CD4-positive, alpha-beta T cell treated with Interleukin-4 for 4 hours (primary cell): ENCODE results near the gene CORO7.

Experiments used
- DNase-seq: peaks from one replicate; pipeline ENCODE4 v3.0.0-alpha.2; 2020

CORO7 gene

DNA sequence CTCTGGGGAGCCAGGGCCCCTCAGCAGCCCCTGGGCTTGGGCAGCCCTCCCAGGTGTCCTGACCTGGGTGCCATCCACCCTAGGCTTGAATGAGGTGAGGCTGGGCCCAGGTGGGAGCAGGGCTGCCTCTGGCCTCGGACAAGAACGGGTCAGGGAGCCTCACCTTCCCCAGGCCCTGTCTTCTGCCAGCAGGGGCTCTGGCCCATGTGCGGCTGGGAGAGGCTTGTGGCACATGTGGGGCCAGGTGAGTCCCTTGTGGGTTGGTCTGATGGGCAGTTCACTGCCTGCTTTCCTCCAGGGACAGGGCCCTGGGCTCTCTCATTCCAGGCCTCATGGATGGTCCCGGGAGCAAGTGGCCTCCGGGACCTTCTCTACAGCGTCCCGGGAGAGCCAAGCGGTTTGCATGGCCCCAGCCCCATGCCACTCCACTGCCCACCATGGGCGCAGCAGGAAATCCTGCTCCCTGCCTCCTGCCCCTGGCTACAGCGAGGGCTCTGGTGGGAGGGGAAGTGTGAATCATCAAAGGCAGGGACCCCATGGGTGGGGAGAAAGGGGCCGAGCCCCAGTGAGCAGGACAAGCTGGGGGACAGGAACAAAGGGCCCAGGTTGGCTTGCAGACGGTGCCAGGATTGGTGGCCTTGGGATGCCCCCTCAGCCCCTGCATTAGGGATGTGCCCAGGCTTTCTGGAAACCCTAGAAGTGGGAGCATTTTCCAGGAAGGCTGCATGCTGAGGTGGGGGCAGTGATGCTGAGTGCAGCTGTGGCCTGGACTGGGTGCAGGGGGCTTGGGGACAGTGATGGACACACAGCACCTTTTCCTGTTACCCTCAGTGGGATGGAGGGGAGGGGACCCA lies 32.6 kb downstream of the CORO7 start:
- DNase-seq, result no peak

DNA sequence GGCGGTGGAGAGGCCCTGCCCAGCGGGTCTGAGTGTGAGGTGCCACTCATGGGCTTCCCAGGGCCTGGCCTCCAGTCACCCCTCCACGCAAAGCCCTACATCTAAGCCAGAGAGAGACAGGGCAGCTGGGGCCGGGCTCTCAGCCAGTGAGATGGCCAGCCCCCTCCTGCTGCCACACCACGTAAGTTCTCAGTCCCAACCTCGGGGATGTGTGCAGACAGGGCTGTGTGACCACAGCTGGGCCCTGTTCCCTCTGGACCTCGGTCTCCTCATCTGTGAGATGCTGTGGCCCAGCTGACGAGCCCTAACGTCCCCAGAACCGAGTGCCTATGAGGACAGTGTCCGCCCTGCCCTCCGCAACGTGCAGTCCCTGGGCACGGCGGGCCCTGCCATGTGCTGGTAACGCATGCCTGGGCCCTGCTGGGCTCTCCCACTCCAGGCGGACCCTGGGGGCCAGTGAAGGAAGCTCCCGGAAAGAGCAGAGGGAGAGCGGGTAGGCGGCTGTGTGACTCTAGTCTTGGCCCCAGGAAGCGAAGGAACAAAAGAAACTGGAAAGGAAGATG lies 33.5 kb downstream of the CORO7 start:
- DNase-seq, result no peak

DNA sequence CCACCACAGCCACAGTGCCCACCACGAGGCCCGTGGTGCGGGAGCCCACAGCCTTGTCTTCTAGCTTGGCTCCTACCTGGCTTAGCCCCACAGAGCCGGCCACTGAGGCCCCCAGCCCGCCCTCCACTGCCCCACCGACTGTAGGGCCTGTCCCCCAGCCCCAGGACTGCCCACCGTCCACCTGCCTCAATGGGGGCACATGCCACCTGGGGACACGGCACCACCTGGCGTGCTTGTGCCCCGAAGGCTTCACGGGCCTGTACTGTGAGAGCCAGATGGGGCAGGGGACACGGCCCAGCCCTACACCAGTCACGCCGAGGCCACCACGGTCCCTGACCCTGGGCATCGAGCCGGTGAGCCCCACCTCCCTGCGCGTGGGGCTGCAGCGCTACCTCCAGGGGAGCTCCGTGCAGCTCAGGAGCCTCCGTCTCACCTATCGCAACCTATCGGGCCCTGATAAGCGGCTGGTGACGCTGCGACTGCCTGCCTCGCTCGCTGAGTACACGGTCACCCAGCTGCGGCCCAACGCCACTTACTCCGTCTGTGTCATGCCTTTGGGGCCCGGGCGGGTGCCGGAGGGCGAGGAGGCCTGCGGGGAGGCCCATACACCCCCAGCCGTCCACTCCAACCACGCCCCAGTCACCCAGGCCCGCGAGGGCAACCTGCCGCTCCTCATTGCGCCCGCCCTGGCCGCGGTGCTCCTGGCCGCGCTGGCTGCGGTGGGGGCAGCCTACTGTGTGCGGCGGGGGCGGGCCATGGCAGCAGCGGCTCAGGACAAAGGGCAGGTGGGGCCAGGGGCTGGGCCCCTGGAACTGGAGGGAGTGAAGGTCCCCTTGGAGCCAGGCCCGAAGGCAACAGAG lies 34.2 kb downstream of the CORO7 start:
- no peak for DNase-seq

DNA sequence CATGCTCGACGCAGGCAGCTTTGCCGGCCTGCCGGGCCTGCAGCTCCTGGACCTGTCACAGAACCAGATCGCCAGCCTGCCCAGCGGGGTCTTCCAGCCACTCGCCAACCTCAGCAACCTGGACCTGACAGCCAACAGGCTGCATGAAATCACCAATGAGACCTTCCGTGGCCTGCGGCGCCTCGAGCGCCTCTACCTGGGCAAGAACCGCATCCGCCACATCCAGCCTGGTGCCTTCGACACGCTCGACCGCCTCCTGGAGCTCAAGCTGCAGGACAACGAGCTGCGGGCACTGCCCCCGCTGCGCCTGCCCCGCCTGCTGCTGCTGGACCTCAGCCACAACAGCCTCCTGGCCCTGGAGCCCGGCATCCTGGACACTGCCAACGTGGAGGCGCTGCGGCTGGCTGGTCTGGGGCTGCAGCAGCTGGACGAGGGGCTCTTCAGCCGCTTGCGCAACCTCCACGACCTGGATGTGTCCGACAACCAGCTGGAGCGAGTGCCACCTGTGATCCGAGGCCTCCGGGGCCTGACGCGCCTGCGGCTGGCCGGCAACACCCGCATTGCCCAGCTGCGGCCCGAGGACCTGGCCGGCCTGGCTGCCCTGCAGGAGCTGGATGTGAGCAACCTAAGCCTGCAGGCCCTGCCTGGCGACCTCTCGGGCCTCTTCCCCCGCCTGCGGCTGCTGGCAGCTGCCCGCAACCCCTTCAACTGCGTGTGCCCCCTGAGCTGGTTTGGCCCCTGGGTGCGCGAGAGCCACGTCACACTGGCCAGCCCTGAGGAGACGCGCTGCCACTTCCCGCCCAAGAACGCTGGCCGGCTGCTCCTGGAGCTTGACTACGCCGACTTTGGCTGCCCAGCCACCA lies 35.1 kb downstream of the CORO7 start:
- DNase-seq, result no peak

DNA sequence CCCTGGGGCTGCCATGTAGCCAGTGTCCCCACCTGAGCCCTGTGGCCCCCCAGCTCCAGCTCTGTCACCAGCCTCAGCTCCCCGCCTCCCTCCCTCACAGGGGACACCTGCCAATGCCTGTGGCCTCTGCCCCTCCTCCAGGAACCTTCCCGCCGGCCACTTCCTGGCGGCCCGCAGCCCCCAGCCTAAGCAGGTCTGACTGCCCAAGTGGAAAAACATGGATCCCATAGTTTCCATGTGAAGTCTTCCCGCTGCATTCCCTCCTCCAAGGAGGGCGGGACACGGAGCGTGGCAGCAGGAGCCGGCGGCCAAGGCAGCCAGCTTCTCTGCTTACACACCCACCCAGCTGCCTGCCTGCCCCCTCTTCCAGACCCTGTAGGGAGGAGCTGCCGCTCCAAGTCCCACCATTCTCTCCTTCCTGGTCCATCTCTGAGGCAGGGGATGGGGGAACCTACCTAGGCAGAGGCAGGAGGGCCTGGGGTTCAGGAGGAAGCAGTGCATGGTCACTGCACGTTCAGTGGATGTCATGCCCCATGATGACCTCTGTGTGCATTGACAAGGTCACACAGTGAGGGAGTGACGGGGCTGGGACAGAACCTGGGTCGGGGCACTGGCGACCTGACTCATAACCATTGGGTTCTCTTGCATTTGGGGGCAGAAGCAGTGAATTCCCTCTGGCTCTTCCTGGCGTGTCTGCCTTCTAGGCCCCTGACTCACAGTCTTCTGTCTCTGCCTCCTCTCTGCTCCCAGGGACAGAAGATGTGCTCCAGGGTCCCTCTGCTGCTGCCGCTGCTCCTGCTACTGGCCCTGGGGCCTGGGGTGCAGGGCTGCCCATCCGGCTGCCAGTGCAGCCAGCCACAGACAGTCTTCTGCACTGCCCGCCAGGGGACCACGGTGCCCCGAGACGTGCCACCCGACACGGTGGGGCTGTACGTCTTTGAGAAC lies 36.0 kb downstream of the CORO7 start:
- DNase-seq, result no peak

DNA sequence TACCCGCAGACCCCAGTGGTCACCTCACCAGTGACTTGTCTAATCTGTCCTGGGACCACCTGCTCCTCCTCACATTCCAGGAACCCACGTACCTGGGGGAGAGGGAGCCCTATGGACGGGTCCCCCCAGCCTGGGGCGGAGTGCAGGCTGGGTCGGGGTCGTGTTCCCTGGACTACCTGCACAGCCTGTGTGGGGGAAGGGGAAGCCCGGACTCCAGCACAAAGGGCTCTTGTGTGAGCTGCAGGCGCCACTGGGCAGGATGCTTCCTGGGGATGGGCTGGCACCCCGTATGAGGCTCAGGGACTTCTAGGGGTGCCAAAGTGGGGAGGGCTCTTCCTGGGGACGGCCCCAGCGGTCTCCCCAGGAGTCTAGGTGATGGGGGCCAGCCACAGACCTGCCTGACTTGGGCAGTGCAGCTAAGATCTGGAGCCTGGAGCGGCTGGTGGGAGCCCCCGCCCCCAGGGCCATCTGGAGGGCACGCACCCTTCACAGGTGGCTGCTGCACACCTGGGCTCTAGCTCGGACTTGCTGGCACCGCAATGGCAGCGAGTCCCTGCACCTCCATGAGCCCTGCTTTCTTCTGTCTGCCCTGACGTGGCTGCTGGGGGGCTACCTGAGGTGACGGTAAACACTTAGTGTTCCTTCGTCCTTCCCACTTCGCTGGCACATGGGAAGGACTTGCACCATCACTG lies 37.3 kb downstream of the CORO7 start:
- DNase-seq, result no peak

DNA sequence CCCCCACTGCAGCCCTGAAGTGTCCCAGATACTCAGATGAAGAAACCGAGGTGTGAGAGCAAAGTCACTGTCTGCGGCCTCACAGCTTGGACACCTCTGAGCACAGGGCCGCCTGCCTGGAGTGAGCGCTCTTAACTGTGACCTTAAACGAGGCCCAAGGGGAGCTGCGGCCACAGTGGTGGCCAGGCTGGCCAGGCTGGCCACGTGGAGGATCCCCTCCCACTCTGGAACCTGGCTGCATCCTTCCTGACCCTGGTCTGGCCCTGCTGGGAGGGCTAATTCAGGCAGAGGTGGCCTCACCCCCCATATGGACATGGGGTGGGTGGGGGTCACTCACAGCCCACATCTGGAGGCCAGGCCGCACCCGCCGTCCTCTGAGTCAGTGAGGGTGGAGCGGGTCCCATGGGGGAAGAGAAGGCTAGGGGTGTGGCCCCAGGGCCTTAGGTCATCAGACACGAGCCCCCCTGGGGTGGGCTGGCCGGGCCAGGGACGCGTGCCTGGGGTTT lies 38.2 kb downstream of the CORO7 start:
- DNase-seq, result no peak

DNA sequence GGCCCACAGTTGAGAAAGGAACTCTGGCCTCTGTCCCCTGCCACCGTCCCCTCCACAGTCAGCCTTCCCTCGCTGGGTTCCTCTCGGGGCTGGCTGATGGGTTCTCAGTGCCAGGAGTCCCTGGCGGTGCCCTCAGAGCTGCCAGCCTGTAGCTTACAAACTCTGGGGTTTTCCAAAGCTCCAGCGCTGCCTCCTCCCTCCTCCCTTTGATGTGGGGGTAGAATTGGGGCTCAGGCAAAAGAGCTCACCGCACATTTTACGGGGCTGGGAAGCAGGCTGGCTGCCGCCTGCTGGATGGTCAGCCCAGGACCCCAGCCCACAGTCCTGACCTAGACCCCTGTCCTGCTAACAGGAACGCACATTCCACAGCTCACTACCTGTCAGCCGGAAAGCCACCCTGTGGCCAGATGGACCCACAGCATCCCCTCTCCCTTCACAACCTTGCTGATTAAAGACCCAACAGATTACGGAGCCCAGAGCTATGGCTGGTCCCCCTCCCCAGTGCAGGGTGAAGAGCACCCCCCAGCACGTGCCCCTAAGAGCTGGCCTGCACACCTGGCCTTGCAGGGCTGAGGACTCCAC lies 38.7 kb downstream of the CORO7 start:
- DNase-seq, result no peak

DNA sequence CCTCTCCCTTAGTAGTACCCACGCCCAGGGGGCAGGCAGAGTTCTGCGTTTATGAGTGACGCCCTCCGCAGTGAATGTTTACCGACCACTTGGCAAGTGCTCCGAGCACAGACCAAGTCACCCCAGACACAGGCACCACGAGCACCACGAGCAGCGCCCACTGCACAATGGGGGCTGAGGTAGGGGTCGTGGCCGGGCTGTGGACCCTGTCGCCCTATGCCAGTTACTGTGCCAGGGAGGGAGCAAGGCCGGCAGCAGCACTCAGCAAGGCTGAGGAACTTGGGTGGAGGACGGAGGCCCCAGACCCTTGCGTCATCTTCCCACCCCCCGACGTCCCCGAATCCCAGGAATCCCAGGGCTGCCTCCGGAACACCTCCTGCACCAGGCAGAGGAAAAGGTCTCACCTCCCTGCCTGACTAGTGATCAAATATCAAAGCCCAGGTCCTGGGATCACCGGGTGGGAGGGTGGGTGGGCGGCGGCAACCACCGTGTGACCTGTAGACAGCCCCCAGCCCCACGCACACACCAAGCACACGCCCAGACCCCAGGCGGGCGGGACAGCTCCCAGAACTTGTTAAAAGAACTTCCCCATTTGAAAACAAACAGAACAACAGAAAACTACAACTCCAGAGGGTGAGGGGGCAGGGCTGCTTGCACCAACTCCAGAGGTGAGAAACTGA lies 39.4 kb downstream of the CORO7 start:
- no peak for DNase-seq

DNA sequence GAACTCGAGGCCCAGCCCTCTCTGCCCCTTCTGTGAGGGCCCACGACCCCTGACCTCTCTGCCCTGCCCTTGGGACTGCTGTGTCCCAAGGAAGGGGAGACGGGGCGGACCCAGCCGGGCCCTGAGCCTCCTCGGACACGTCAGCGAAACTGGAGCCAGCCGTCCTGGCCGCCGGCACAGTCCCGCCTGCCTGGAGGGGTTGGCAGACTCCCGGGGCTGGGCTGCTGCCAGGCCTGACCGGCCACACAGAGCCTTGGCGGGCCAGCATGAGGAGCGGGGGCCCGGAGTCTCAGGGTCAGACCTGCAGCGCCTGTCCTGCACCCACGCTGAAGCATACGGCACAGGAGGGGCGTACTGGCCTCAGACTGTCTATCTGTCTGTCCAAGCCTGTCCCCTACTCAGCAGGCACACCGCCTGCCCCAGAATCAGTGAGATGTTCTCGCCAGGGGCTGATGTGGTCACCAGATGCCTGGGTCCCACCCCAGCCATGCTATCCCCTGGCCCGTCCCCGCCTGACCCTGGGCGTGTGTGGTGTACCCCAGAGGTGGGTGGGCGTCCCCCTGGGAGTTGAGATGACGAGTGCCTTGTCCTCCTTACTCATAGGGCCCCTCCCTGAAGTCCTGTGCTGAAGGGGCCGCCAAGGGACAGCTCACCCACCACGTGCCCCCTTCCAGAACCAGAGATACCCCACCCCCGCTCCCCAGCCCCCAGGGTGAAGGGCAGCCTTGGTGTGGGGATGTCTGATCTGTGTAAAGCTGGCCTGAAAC lies 40.1 kb downstream of the CORO7 start:
- DNase-seq, result no peak

DNA sequence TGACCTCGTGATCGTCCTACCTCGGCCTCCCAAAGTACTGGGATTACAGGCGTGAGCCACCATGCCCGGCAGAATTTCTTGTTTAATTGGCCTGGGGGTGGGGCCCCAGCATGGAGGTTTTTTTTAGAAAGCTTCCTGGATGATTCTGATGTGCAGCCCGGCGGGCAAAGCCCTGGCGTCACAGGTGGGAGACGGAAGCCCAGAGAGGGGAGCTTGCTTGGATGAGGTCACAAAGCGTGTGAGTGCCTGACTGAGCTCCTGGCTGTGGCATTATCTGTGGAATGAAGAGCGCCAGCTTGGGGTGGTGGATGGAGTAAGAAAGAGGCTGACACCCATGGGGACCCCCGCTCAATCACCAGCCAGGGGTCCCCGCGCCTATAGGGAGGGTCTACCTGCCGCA lies 40.7 kb downstream of the CORO7 start:
- DNase-seq, result no peak

DNA sequence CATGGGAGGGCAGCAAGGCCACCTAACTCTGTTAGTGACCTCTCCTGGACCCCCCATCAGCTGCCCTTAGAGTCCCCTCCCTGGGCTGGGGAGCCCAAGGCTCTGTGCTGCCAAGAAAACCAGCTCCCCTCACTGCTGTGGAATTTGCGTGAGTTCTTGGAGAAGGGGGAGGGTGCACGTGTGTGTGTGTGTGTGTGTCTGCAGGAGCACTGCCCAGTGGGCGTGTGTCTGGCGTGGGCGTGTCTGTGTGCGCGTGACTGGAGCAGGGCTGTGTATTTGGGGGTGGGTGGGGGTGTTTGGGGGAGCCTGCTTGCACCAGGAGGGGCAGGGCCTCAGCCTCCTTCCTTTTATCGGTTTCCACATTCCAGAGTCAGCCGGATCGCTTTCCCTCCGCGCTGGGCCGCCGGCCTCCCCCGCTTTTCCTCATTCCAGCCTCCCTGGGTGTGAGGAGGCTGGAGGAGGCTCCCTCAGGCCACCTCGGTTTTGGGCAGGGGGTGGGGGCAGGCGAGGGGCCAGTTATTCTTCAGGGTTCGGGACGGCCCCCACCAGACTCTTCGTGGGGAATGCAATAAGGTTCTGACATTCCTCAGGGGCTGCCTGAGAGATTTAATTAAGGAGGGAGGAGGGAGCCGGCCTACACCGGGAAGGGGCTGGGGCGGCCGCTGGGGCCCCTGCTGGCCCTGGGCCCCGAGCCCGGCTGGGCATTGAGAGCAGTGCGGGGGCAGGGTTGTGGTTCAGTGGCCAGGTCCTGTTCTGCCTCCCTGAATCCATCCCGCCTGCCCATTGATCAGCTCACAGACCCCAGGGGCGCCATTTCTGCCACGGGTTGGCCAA lies 42.3 kb downstream of the CORO7 start:
- no peak for DNase-seq

DNA sequence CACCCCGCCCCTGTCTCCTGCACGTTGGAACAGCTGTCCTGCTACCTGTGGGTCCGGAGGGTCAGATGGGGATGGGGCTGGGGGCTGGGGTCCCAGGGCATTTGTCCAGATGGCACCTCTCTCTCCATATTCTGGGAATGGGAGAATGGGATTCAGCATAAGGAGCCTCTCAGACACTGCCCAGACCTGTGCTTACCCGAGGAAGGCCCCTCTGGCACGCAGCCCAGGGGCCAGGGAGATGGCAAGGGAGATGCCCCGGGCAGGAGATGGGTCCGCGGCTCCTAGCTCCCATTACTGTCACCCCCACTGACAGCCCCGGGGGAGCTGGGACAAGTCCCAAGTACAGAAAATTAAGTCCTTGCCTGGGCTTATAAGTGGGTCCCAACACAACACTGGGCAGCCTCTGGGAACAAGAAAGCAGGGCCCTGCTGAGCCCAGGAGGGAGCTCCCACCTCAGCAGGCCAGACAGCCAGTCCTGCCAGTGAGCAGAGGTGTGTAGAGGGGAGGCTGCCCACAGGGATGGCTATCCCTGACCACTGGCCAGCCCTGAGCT lies 43.0 kb downstream of the CORO7 start:
- no peak for DNase-seq

DNA sequence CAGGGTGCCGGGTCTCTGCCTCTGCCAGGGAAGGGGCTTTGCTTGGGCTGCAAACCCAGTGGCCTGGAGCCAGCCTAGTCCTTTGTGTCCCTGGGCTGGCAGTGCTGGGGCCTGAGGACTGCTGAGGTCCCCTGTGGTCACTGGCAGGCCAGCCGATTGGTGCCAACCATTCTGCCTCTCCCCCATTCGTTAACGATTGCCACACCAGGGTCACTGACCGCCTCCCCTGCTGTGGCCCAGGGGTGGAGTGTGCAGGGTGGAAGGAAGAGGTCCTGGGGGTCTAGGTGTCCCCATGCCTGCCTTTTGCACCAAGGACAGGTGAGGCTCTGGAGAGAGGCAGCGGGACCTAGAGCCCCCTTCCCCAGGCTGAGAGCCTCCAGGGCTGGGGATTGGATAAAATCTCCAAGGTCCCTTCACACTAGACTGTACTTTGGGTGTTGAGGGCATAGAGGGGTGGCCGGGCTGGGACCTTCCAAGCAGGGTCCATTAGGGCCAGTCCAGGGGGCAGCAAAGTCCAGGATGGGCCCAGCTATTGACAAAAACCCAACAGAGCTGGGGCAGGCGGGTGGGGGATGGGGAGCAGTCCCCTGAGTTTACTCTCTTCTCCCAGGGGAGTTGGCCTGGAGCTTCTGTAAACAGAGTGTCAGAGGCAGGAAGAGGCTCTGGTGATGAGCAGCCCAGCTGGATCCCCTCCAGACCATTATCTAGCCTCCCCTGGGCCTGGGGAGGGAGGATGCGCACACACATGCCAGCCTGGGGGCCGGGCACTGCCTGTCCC lies 43.6 kb downstream of the CORO7 start:
- no peak for DNase-seq

DNA sequence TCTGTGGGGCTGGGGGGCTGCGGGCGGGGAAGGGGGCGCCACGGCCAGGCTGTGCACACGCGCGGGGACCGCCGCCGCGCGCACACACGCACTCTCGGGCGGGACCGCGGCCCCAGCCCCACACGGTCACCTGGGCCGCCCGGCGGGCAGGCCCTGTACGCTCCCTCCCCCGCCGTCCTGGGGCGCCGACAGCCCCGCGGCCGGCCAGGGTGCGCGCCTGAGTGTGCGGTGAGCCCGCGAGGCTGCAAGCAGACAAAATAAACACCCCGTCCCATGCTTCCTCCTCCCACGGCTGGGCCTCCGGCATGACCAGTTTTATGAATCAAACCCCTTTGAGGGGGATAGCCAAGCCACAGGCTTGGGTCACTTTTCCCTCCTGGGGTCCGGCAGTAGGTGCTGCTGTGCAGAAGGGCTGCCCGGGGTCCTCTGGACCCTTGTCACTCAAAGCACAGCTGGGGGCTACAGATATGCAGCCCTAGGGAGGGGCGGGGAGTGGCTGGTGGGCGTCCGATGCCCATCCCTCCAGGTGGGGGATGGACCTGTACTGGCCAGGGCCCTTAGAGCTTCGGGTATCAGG lies 44.3 kb downstream of the CORO7 start:
- peak; percentile 14 for DNase-seq

DNA sequence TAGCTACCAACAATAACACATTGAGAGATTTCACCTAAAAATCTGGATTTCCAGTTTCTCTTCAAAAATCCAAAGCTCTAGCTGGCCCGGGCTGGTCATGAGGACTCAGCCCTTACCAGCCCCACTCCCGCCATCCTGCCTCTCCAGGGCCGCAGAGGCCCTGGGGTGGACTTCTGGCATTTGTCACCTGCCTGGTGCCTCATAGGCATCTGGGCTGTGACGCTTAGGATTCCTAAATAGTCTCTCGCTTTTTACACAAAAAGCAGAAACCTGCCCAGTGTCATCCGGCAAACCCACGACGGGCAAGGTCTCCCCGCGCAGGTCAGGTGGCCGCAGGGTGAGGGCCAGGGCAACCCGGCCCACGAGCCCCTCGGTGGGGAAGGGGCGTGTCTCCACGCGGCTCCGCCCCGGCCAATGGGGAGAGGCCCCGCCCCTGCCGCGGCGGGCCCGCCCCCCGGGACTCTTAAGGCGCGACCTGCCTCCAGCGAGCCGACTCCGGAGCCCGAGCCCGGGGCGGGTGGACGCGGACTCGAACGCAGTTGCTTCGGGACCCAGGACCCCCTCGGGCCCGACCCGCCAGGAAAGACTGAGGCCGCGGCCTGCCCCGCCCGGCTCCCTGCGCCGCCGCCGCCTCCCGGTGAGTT lies 44.9 kb downstream of the CORO7 start, which contains the start of gene VASN:
VASN (plus strand) TSS at position 492 of the 644 bp plus-strand sequence. CDS start 9,030 bp downstream, outside the sequence.
- DNase-seq, result peak; percentile 37
